ENCODE data around the gene BTBD18. TPM values are rescaled to one million over a fixed set of nuclear protein-coding genes. Genes with fewer than 3 reads are reported as not detected.
A peak's percentile ranks its signal among the peaks of the same experiment; 100 is the strongest.

Gene BTBD18
- total and polyA plus RNA-seq, 2 of the 13 experiments (the other 11 are each of a cell fraction or from before 2014, with no cell fraction given): not detected

GRCh38 chr11:57712256-57713150 lies 39.1 kb downstream of the BTBD18 start, which contains the start of gene TMX2 (continued):
- TF ChIP-seq FOXO1 (CRISPR knock-in tag; IDR thresholded peaks at IDR 0.05) (no peak), ZKSCAN1 (IDR thresholded peaks at IDR 0.05; ENCODE audit: low read length) (no peak), POGZ (CRISPR knock-in tag; IDR thresholded peaks at IDR 0.05) (peak; percentile 76), REPIN1 (CRISPR knock-in tag; IDR thresholded peaks at IDR 0.05; ENCODE audit: borderline replicate concordance, low read depth) (peak; percentile 51; the same call in 1 of the 2 replicates), GMEB2 (CRISPR knock-in tag; IDR thresholded peaks at IDR 0.05; ENCODE audit: low read depth) (no peak), CENPX (CRISPR knock-in tag; IDR thresholded peaks at IDR 0.05) (no peak), PLRG1 (conservative IDR thresholded peaks at IDR 0.05) (no peak), AGO1 (IDR thresholded peaks at IDR 0.05; ENCODE audit: low read depth, low read length, poor library complexity, severe bottlenecking) (no peak), DR1 (CRISPR knock-in tag; IDR thresholded peaks at IDR 0.05) (no peak), ZNF709 (CRISPR knock-in tag; IDR thresholded peaks at IDR 0.05) (no peak), ZNF839 (CRISPR knock-in tag; IDR thresholded peaks at IDR 0.05; ENCODE audit: borderline replicate concordance) (peak; percentile 95), ARHGAP35 (CRISPR knock-in tag; IDR thresholded peaks at IDR 0.05; ENCODE audit: borderline replicate concordance) (no peak), RELA (CRISPR knock-in tag; IDR thresholded peaks at IDR 0.05) (no peak), NCOA5 (CRISPR knock-in tag; IDR thresholded peaks at IDR 0.05) (no peak), ZNF569 (CRISPR knock-in tag; IDR thresholded peaks at IDR 0.05; ENCODE audit: borderline replicate concordance) (no peak), WIZ (CRISPR knock-in tag; IDR thresholded peaks at IDR 0.05) (no peak), ZNF510 (CRISPR knock-in tag; IDR thresholded peaks at IDR 0.05; ENCODE audit: low read depth) (0 out of 2 replicates have a peak, but pooled peaks have one; percentile 50)
- TF ChIP-seq, protein P1, sequence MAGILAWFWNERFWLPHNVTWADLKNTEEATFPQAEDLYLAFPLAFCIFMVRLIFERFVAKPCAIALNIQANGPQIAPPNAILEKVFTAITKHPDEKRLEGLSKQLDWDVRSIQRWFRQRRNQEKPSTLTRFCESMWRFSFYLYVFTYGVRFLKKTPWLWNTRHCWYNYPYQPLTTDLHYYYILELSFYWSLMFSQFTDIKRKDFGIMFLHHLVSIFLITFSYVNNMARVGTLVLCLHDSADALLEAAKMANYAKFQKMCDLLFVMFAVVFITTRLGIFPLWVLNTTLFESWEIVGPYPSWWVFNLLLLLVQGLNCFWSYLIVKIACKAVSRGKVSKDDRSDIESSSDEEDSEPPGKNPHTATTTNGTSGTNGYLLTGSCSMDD (CRISPR knock-in tag; IDR thresholded peaks at IDR 0.05): no peak
- TF ChIP-seq, protein P2, sequence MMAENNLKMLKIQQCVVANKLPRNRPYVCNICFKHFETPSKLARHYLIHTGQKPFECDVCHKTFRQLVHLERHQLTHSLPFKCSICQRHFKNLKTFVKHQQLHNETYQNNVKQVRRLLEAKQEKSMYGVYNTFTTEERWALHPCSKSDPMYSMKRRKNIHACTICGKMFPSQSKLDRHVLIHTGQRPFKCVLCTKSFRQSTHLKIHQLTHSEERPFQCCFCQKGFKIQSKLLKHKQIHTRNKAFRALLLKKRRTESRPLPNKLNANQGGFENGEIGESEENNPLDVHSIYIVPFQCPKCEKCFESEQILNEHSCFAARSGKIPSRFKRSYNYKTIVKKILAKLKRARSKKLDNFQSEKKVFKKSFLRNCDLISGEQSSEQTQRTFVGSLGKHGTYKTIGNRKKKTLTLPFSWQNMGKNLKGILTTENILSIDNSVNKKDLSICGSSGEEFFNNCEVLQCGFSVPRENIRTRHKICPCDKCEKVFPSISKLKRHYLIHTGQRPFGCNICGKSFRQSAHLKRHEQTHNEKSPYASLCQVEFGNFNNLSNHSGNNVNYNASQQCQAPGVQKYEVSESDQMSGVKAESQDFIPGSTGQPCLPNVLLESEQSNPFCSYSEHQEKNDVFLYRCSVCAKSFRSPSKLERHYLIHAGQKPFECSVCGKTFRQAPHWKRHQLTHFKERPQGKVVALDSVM (CRISPR knock-in tag; IDR thresholded peaks at IDR 0.05): no peak
- TF ChIP-seq, protein P3, sequence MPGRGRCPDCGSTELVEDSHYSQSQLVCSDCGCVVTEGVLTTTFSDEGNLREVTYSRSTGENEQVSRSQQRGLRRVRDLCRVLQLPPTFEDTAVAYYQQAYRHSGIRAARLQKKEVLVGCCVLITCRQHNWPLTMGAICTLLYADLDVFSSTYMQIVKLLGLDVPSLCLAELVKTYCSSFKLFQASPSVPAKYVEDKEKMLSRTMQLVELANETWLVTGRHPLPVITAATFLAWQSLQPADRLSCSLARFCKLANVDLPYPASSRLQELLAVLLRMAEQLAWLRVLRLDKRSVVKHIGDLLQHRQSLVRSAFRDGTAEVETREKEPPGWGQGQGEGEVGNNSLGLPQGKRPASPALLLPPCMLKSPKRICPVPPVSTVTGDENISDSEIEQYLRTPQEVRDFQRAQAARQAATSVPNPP (CRISPR knock-in tag; IDR thresholded peaks at IDR 0.05): no peak
- TF ChIP-seq, protein P4, sequence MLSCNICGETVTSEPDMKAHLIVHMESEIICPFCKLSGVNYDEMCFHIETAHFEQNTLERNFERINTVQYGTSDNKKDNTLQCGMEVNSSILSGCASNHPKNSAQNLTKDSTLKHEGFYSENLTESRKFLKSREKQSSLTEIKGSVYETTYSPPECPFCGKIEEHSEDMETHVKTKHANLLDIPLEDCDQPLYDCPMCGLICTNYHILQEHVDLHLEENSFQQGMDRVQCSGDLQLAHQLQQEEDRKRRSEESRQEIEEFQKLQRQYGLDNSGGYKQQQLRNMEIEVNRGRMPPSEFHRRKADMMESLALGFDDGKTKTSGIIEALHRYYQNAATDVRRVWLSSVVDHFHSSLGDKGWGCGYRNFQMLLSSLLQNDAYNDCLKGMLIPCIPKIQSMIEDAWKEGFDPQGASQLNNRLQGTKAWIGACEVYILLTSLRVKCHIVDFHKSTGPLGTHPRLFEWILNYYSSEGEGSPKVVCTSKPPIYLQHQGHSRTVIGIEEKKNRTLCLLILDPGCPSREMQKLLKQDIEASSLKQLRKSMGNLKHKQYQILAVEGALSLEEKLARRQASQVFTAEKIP (CRISPR knock-in tag; IDR thresholded peaks at IDR 0.05; ENCODE audit: borderline replicate concordance): no peak

All from HepG2 (cell line).